Heart right ventricle (tissue), 16 donors: Measurements from ENCODE around the gene GPR158. TPM values are rescaled to one million over a fixed set of nuclear protein-coding genes. Genes with fewer than 3 reads are reported as not detected.

Experiments used
- ATAC-seq, 8 donors: fragments of 200-7000 bp; cut with Tn5 transposase; one replicate each; pipeline ENCODE4 v1.9.1; 2020; ENCODE audit warnings: mild to moderate bottlenecking in 8 of 8, moderate library complexity in 8 of 8, moderate number of reproducible peaks in 1 of 8
- DNase-seq, 2 donors: peaks; one replicate each; pipeline ENCODE4 v3.0.0-alpha.2; 2020
- H3K27ac ChIP-seq, 10 donors: fragments of 200-600 bp; sonication (generic) in 2 of 10; one replicate each; pipeline versions ENCODE4 v1.5.0 to v1.8.0; 2020 to 2022; ENCODE audit warnings: mild to moderate bottlenecking in 3 of 10
- H3K27me3 ChIP-seq, 7 donors: fragments of 200-600 bp; one replicate each; pipeline ENCODE4 v1.8.0; 2021 to 2022; ENCODE audit warnings: mild to moderate bottlenecking in 2 of 7
- H3K36me3 ChIP-seq, 9 donors: fragments of 200-600 bp; sonication (generic) in 1 of 9; one replicate each; pipeline versions ENCODE4 v1.5.0 to v1.8.0; 2020 to 2022; ENCODE audit warnings: mild to moderate bottlenecking in 2 of 9
- H3K4me1 ChIP-seq, 9 donors: fragments of 200-600 bp; sonication (generic) in 1 of 9; one replicate each; pipeline versions ENCODE4 v1.5.0 to v1.8.0; 2020 to 2022; ENCODE audit warnings: mild to moderate bottlenecking in 4 of 9
- H3K4me3 ChIP-seq, 10 donors: fragments of 200-600 bp; sonication (generic) in 2 of 10; one replicate each; pipeline versions ENCODE4 v1.5.0 to v1.8.0; 2020 to 2022; ENCODE audit warnings: mild to moderate bottlenecking in 7 of 10, moderate library complexity in 2 of 10
- H3K9me3 ChIP-seq, 11 donors: fragments of 200-600 bp in 10 of 11; sonication (generic) in 2 of 11; one replicate each; pipeline versions ENCODE4 v1.5.0 to v1.8.0; 2013 to 2022; ENCODE audit warnings: mild to moderate bottlenecking in 2 of 11, control low read depth in 1 of 11, moderate library complexity in 1 of 11
- CTCF ChIP-seq, 9 donors: fragments of 200-600 bp; sonication (generic) in 2 of 9; IDR thresholded peaks; one replicate each; pipeline versions ENCODE4 v1.5.0 to v1.8.0; 2021 to 2022; ENCODE audit warnings: antibody characterized with exemption in 9 of 9, mild to moderate bottlenecking in 5 of 9, moderate library complexity in 1 of 9
- WGBS, 2 donors: extraction: QIAGEN DNeasy Blood & Tissue Kit; methylation state at CpG; one replicate each; pipeline ENCODE4 v1.1.7; 2013; ENCODE audit warnings: inconsistent platforms in 1 of 2; 5-methylcytosine and 5-hydroxymethylcytosine counted together
- intact Hi-C, 10 donors: fragments of 100-400 bp; cut with DNase I; formaldehyde crosslinking; loops; one replicate each; pipeline versions ENCODE4 v1.11.1 to v1.14.2; 2022
- polyA plus RNA-seq, 2 donors: library from polyadenylated mRNA; stranded (reverse); fragments of 200-250 nt; gene quantifications; one replicate each; pipeline ENCODE4 v1.2.3, GENCODE V29; 2013
- total RNA-seq, 10 donors: library from RNA; stranded (reverse); fragmentation: NEBNext Ultra II Directional in 3 of 10; extraction: Animal tissue kit (Norgen Biotek cat#: 25700) in 3 of 10; gene quantifications; one replicate each; pipeline versions ENCODE4 v1.2.1 to v1.2.4, GENCODE V29; 2021 to 2023
- donor health status: Arrhythmogenic right ventricular cardiomyopathy.
- donor health status: ischemic (EF 13 %, LVEDD 7.1; RV severe dilation, severe dysfunction).
- donor health status: healthy with polysubstance abuse.
- donor health status: DM: no; HTN: yes; CAD: no.
- donor health status: DM: no; HTN: no; CAD: no.
- donor health status: ischemic (EF 25% LVEDD 6.9; RV normal size, moderate dysfunction).
- donor health status: ischemic (EF 25% LVEDD 5.7; RV mildly dilated, moderate dysfunction).
- donor health status: healthy.
- donor health status: DM: yes; HTN: yes; CAD: no.
- donor health status: Ischemic cardiomyopathy.
- donor health status: ischemic (EF 35%, LVEDD 5.7; RV mildly dilated, moderate dysfunction).
- donor health status: nonischemic (EF 11% LVEDD 7.7; RV severe dilation, severe dysfunction).
- donor health status: DM: yes; HTN: yes; CAD: no.
- donor health status: PGD.
- donor health status: ischemic (EF 29% LVEDD 5.4; RV normal size, mild dysfunction).
- donor health status: nonischemic (EF 23%, LVEDD 6.1; RV moderate dilation, normal function).

The GPR158 gene
- total and polyA plus RNA-seq, 12 donors = under 0.01 to 0.04 TPM; not detected in 10

- no peaks in the 10 kb centered on the region for H3K4me1 ChIP-seq
- no peaks in the 10 kb centered on the region for H3K27me3 ChIP-seq
- no peaks in the 10 kb centered on the region for H3K36me3 ChIP-seq
- DNase-seq (no peak), ATAC-seq (no peak)
- intact Hi-C loops = no loop called here
- TF ChIP-seq CTCF (IDR thresholded peaks at IDR 0.05) = no peak
- H3K4me3 ChIP-seq = no peak overlapping the region
- no peak overlapping the region for H3K27ac ChIP-seq
- no peaks in the 10 kb centered on the region for H3K9me3 ChIP-seq
- 82 to 84% methylated on average over 4 of the region's 4 CpGs for WGBS, 2 donors
These were observed 387.7 kb downstream of the GPR158 start for GRCh38 chr10:25562547-25562946.

GRCh38 chr10:25564351-25564750 lies 389.6 kb downstream of the GPR158 start:
- no peaks in the 10 kb centered on the region for H3K9me3 ChIP-seq
- H3K27ac ChIP-seq = no peak overlapping the region
- H3K36me3 ChIP-seq = no peaks in the 10 kb centered on the region
- no peak for ATAC-seq
- no peak overlapping the region for H3K4me3 ChIP-seq
- no peaks in the 10 kb centered on the region for H3K27me3 ChIP-seq
- no peaks in the 10 kb centered on the region for H3K4me1 ChIP-seq
- WGBS, 2 donors = 78 to 84% methylated on average over 6 of the region's 6 CpGs
- no peak for TF ChIP-seq CTCF (IDR thresholded peaks at IDR 0.05)
- intact Hi-C loops = no loop called here
- DNase-seq = no peak

DNA sequence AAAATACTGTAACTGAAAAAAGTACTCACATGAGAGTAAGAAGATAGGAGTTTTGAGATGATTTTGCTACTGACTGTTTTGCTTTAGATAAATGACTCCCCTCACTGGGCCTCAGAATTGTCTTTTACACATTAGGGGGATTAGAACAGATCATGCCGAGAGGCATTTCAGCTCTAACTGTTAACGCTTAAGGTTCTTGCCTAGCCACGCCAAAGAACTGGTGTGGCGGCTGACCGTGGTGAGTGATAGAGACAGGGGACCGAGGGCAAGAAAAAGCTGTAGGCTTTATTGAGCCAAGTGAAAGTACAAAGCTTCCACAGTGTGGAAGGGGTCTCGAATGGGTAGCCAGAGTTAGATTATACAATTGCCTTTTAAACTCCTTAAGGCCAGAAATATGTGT lies 390.8 kb downstream of the GPR158 start:
- no peak overlapping the region for H3K27ac ChIP-seq
- H3K36me3 ChIP-seq = no peaks in the 10 kb centered on the region
- WGBS, 2 donors = 54 to 62% methylated on average over 7 of the region's 7 CpGs
- TF ChIP-seq CTCF (IDR thresholded peaks at IDR 0.05) = no peak
- intact Hi-C loops = no loop called here
- H3K4me3 ChIP-seq = no peak overlapping the region
- H3K27me3 ChIP-seq = no peaks in the 10 kb centered on the region
- DNase-seq = no peak
- no peaks in the 10 kb centered on the region for H3K9me3 ChIP-seq
- no peaks in the 10 kb centered on the region for H3K4me1 ChIP-seq
- no peak for ATAC-seq

GRCh38 chr10:25573316-25573715 lies 398.5 kb downstream of the GPR158 start:
- no peak for TF ChIP-seq CTCF (IDR thresholded peaks at IDR 0.05)
- intact Hi-C loops = no loop called here
- H3K9me3 ChIP-seq = no peaks in the 10 kb centered on the region
- ATAC-seq = no peak
- no peak for DNase-seq
- no peaks in the 10 kb centered on the region for H3K4me1 ChIP-seq
- H3K36me3 ChIP-seq = no peaks in the 10 kb centered on the region
- no peak overlapping the region for H3K27ac ChIP-seq
- no peak overlapping the region for H3K4me3 ChIP-seq
- peaks cover 0 to 3% (median 0%) of the 10 kb centered on the region in 7 donors for H3K27me3 ChIP-seq
- WGBS, 2 donors = 62 to 72% methylated on average over 3 of the region's 3 CpGs

DNA sequence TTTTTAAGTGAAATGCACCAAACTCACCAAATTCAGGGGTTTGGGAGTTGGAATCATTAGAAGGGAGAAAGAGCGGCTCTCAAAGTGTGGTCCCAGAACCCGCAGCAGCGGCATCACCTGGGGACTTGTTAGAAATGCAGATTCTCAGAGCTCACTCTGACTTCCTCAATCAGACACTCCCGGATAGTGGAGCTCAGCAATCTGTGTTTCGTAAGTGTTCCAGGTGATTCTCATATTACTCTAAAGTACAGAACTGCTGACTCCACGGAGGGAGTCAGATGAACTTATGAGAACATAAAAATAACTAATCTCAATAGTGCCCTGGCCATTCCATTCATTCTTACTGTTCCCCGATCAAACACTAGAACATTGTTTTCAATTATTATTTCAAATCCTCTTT lies 400.5 kb downstream of the GPR158 start:
- Histone ChIP-seq H3K4me1 (no peaks in the 10 kb centered on the region), H3K27me3 (peaks cover 0 to 3% (median 0%) of the 10 kb centered on the region in 7 donors), H3K27ac (no peak overlapping the region), H3K4me3 (no peak overlapping the region), H3K9me3 (no peaks in the 10 kb centered on the region), H3K36me3 (no peaks in the 10 kb centered on the region)
- no peak for TF ChIP-seq CTCF (IDR thresholded peaks at IDR 0.05)
- intact Hi-C loops = no loop called here
- ATAC-seq (no peak), DNase-seq (no peak)
- 48 to 56% methylated on average over 7 of the region's 7 CpGs for WGBS, 2 donors
